Right cardiac atrium (tissue), 5 donors: ENCODE results near the gene NRM. TPM values are rescaled to one million over a fixed set of nuclear protein-coding genes. Genes with fewer than 3 reads are reported as not detected.

Experiments used
- ATAC-seq, 2 donors: fragments of 200-7000 bp; cut with Tn5 transposase; one replicate each; pipeline versions ENCODE4 v1.8.0 to v1.9.1; 2020; ENCODE audit warnings: moderate library complexity in 2 of 2, mild to moderate bottlenecking in 1 of 2
- DNase-seq, 3 donors: peaks; one replicate each; pipeline ENCODE4 v3.0.0-alpha.2; 2020
- H3K27ac ChIP-seq: one replicate; pipeline ENCODE4 v1.5.1; 2013; ENCODE audit warnings: mild to moderate bottlenecking, low read length, control low read depth, moderate library complexity
- H3K27me3 ChIP-seq: one replicate; pipeline ENCODE4 v1.6.1; 2013; ENCODE audit not compliant: control insufficient read depth, insufficient read depth
- H3K4me1 ChIP-seq: one replicate; pipeline ENCODE4 v1.6.1; 2013; ENCODE audit warnings: low read length; ENCODE audit not compliant: control insufficient read depth, insufficient read depth
- H3K4me3 ChIP-seq: one replicate; pipeline ENCODE4 v1.5.1; 2013; ENCODE audit warnings: low read length, control low read depth
- H3K9me3 ChIP-seq: one replicate; pipeline ENCODE4 v1.6.1; 2013; ENCODE audit warnings: low read length; ENCODE audit not compliant: control insufficient read depth
- WGBS: extraction: QIAGEN DNeasy Blood & Tissue Kit; methylation state at CpG from one replicate; pipeline ENCODE4 v1.1.7; 2013; 5-methylcytosine and 5-hydroxymethylcytosine counted together
- intact Hi-C, 4 donors: fragments of 100-400 bp; cut with DNase I; formaldehyde crosslinking; loops; one replicate each; pipeline versions ENCODE4 v1.11.0 to v1.14.0; 2022 to 2023
- polyA plus RNA-seq: library from polyadenylated mRNA; stranded (reverse); fragments of 200-250 nt; gene quantifications from one replicate; pipeline ENCODE4 v1.2.3, GENCODE V29; 2013
- total RNA-seq, 4 donors: library from RNA; stranded (reverse); fragmentation: NEBNext Ultra II Directional; extraction: Animal tissue kit (Norgen Biotek cat#: 25700); gene quantifications; one replicate each; pipeline ENCODE4 v1.2.1, GENCODE V29; 2021
- donor health status: healthy with polysubstance abuse.
- donor health status: DM: no; HTN: yes; CAD: no.
- donor health status: DM: no; HTN: no; CAD: no.
- donor health status: DM: no; HTN: yes; CAD: no; lungs with severe emphysema.
- donor health status: DM: yes; HTN: yes; CAD: no.

NRM gene
- total and polyA plus RNA-seq, 5 donors, result 2.5 to 5.8 (median 5.3) TPM

DNA sequence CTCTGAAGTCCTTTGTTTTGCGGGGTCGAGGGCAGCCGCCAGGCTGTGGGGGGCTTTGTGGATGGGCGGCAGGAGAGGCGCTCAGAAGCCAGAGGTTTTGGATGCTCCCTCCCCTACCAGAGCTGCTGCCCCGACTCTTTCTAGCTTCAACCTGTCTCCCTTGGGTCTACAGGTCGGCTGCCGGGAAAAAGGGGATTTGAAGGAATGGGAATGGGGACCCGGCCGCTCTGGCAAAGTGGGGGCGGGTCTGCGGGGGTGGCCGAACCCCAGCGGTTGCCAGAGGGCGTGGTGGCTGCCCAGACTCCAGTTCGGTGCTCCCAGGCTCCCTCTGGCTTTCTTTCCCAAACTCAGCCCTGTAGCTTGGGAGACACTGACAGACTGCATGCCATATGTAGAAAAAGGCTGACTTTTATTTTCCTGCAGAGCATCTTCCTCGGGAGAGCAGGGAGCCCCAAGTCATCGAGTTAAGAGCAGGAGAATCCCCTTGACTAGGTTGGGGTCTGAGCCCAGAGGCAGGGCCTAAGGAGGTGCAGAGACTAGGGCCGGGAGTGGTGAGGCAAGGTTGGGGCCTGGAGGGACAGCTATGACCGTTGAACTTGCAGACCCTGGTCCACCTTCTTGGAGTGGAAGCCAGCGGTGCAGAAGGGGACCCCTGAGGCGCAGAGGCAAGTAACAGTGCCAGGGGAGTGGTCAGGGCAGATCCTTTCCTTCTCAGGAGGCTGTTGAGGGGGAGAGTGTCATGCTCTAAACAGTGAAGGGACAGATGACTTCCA, 2.9 kb downstream of the NRM start:
- intact Hi-C loops, result loop anchor here in 1 of 4 donors (2.0 kb wide), 1 partner anchor 33 kb away; the partner anchor contains the start of gene TUBB
- H3K9me3 ChIP-seq, result no peaks in the 10 kb centered on the region
- 9% methylated on average over 22 of the region's 22 CpGs for WGBS
- peak overlapping the region; percentile 88 for H3K4me3 ChIP-seq
- ATAC-seq, result no peak
- DNase-seq, result peak; percentile 63 to 84 (median 82)
- H3K4me1 ChIP-seq, result peaks cover 8% of the 10 kb centered on the region
- peak overlapping the region; percentile 99 for H3K27ac ChIP-seq
- H3K27me3 ChIP-seq, result no peaks in the 10 kb centered on the region

DNA sequence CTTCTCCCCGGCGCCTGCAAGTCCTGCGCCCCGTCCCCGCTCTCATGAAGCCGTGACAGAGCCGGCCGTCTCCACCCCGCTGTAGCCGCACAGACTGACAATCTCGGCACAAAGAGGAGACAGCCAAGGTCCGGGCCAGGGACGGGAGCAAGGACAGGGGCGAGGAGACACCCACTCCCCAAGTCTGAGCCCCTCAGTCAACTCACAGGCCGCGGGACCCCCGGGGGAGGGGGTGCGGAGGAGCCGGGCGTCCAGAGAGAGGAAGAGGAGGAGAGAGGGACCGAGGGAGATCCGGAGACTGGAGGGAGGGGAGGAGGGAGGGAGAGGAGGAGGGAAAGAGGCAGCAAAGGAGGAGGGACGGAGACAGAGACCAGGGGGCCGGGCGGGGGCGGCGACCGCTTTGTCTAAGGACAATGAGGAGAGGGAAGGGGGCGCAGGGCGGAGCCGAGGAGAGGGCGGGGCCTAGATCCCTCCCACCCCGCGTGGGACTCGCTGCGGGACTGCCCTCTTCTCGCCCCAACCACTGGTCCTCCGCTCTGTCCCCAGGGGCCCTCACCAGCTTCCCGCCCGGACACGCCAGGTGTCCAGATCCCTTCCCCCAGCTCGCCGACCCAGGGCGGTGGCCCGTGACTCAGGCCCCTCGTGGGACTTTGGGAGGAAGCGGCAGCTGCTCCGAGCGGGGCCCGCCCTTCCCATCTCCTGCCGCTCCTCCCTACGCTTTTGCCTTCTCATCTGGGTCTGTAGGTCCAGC, 3.7 kb downstream of the NRM start:
- Histone ChIP-seq H3K9me3 (no peaks in the 10 kb centered on the region), H3K27me3 (no peaks in the 10 kb centered on the region), H3K4me1 (peaks cover 8% of the 10 kb centered on the region), H3K27ac (peak overlapping the region; percentile 99), H3K4me3 (peak overlapping the region; percentile 88)
- DNase-seq, result peak; percentile 99
- peak; percentile 84 for ATAC-seq
- under 1% methylated on average over 52 of the region's 52 CpGs for WGBS
- intact Hi-C loops, result loop anchor here in 1 of 4 donors (2.0 kb wide), 1 partner anchor 34 kb away; the partner anchor contains the start of gene TUBB

DNA sequence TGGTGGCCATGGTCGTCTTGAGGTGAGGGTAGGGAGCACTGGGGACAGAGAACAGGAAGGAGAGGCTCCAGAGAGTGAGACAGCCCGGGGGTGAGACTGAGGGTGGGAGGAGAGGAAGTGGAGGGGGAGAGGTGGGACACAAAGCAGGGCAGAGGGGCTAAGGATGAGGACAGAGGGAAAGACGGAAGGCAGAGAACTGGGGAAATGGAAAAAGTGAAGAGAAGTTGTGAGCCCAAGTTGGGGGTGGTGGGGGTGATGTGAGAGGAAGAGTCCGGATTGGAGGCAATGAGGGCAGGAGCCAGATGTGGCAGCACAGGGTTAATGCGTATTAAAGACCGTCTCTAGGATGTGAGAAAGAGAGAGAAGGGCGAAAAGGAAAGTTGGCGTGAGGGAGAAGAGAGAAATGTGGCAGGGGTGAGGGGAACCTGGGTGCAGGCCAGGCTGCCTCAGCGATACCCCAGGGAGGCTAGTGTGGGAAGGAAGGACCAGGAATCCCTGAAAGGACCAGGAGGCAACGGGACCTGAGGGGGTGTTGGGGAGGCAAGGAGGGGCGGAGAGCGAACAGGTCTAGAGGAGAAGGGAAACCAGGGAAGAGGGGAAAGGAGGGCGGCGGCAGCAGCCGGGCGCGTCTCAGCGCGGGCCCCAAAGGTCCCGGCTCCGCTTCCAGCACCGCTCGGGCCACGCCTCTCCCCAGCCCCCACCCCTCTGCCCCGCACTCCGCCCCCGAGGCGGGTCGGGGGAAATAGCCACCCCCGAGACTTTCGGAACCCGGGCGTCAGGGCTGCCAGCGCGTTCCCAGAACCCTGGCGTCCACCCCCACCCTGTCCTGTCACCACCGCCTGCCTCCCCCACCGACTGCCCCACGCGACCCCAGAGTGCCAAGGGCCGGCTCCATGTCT, 4.5 kb downstream of the NRM start, which contains the start of gene PPP1R18:
Gene PPP1R18 (minus strand): TSS at position 637 of the 899 bp plus-strand sequence. CDS start 627 bp downstream, at position 10.
- 1% methylated on average over 41 of the region's 41 CpGs for WGBS
- Histone ChIP-seq H3K27me3 (no peaks in the 10 kb centered on the region), H3K27ac (peak within 1 kb of the TSS; percentile 99), H3K4me3 (peak within 1 kb of the TSS; percentile 88), H3K4me1 (peaks cover 10% of the 10 kb centered on the region), H3K9me3 (no peaks in the 10 kb centered on the region)
- DNase-seq (peak; percentile 90 to 96 (median 95)), ATAC-seq (peak; percentile 71 to 72)
- intact Hi-C loops, result loop anchor here in 1 of 4 donors (2.0 kb wide), 1 partner anchor 35 kb away; the partner anchor contains the start of gene TUBB

DNA sequence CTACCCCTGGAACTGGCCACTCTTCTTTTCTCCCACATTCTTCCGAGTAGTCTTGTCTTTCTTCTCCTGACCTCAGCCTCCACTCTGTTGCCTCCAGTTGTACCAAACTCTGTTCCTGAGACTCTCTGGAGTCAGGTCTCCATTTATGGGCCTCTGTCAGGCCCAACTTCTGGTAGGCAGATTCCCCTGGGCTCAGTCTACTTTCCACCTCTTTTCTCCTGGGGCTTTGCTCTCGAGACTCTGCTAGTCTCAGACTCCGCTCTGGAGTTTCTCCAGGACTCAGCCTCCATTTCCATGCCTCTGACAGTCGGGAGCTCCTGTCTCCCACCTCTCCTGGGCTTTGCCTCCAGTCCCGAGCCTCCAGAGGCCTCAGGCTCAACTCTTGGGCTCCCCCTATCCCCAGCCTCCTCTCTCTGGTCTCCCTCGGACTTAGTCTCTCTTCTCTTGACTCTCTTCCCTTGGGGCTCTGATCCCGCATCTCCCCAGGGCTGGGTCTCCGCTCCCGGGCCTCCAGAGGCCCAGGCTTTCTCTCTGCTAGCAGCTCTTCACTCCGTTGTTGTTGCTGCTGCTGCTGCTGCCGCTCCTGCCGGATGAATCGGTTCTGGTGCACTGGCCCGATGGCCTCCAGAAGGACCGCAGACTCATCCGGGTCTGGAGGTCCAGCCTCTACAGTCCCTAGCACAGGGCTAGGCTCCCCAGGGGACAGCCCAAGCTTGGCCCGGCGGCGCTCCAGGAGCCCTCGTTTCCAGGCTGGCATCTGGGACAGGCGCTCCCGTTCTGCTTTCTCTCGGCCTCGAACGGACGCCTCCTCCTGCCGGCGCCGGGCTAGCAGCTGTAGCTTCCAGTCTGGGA, 5.4 kb downstream of the NRM start:
- Histone ChIP-seq H3K27me3 (no peaks in the 10 kb centered on the region), H3K4me3 (peak overlapping the region; percentile 88), H3K4me1 (peaks cover 10% of the 10 kb centered on the region), H3K27ac (peak overlapping the region; percentile 82), H3K9me3 (no peaks in the 10 kb centered on the region)
- 26% methylated on average over 29 of the region's 29 CpGs for WGBS
- intact Hi-C loops, result loop anchor here in 2 of 4 donors (2.0 kb wide), 2 partner anchors 35 to 37 kb away; partner anchors contain the start of gene TUBB (in 1 of the 2)
- DNase-seq (peak; percentile 41 to 77 (median 74)), ATAC-seq (no peak)

DNA sequence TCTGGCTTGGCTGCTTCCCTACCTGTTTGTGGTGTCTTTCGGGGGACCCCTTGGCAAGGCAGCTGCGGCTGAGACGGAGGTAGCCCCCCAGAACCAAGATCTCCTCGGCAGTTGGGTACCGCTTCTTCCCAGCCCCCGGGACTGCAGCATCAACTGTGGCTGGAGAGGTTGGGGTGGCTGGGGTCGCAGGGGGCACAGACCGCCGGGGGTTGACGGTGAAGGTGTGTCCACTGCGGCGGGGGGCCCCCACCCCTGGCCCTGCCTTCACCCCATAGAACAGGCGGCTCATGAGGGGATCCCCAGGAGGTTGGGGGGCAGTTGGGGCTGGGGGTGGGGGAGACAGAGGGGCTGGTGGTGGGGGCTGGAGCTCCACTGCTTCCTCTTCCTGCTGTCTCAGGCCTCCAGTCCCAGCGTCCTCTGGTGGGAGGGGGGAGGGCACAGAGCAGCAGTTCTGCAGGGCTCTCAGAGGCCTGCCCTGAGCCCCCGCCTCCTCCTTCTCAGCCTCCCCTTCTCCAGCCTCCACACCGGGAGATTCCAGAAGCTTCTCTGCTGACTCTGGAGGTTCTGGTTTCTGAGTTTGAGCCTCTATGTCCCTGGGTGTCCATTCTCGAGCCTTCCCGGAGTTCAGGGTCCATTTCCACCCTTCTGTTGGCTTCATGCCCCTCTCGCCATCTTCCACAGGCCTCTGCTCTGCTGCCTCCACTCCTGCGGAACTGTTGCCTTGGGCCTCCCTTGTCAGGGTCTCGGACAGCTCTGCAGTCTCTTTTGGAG, 6.2 kb downstream of the NRM start:
- peak overlapping the region; percentile 82 for H3K27ac ChIP-seq
- H3K4me3 ChIP-seq, result peak overlapping the region; percentile 88
- DNase-seq (peak; percentile 60 to 84 (median 83)), ATAC-seq (no peak)
- intact Hi-C loops, result loop anchor here in 1 of 4 donors (2.0 kb wide), 1 partner anchor 38 kb away; no protein-coding TSS in a partner anchor
- peaks cover 7% of the 10 kb centered on the region for H3K4me1 ChIP-seq
- H3K27me3 ChIP-seq, result no peaks in the 10 kb centered on the region
- WGBS, result 23% methylated on average over 21 of the region's 21 CpGs
- no peaks in the 10 kb centered on the region for H3K9me3 ChIP-seq

DNA sequence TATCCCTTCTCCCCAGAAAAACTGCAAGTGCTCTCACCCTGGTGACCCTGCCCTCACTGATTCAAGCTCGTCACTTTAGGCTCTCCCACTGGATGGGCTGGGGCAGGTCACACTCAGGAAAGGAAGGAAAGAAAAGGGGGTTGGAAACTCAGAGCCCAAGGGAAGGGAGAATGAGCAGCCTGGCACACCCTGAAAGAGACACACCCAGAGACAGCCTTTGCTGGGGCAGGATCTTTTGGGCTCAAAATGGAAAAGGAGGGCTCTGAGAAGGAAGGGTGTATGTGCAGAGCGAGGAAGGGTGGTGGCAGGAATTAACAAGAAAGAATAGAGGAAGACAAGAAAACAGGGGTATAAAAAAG, 6.8 kb downstream of the NRM start:
- intact Hi-C loops, result loop anchor here in 2 of 4 donors (2.0 kb wide), 1 partner anchor 39 kb away; no protein-coding TSS in a partner anchor

DNA sequence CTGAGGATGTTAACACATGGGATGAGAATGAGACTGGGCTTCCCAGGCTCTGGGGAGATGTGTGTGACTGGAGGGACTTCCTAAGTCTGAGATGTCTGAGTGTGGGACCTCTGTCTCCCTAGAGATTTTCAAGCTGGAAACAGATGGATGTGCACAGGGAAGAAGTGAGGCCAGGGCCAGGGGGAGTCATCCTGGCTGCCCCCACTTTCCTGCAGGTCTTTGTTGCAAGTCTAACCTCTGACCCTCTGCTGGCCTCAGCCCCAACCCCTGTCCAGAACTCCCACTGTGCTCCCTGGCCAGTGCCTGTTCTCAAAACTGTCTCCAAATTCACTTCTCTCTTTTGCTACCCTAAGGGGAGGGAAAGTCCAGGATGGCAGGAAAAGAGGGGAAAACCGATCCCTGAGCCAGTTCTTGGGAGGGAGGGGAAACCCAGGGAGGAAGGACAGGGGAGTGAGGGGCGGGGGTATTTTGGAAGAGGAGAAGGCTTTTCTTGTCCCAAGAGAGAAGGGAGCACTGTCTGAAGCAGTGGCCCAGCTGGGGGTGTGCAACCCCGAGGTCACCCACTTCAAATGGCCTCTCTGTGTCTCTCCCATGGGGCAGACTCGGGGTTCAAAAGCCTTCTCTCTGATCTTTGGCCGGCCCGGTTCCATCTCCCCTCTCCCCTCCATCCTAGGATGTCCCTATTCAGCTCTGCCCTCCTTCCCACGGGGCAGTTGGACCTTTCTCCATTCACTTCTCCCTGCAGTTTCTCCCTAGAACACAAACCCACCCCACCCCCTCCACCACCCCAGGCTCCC, 7.4 kb downstream of the NRM start:
- ATAC-seq (no peak), DNase-seq (peak in 1 of 3 donors; percentile 67)
- intact Hi-C loops, result loop anchor here in 1 of 4 donors (2.0 kb wide), 1 partner anchor 39 kb away; no protein-coding TSS in a partner anchor
- H3K4me3 ChIP-seq, result peak overlapping the region; percentile 88
- H3K27ac ChIP-seq, result peak overlapping the region; percentile 83
- no peaks in the 10 kb centered on the region for H3K27me3 ChIP-seq
- H3K9me3 ChIP-seq, result no peaks in the 10 kb centered on the region
- peaks cover 7% of the 10 kb centered on the region for H3K4me1 ChIP-seq
- WGBS, result 11% methylated on average over 7 of the region's 7 CpGs

More for the DNA sequence above, 6.8 kb downstream of the NRM start:
- H3K27me3 ChIP-seq, result no peaks in the 10 kb centered on the region
- peak overlapping the region; percentile 68 for H3K27ac ChIP-seq
- ATAC-seq, result no peak
- peak in 1 of 3 donors; percentile 45 for DNase-seq
- H3K4me3 ChIP-seq, result peak overlapping the region; percentile 88
- 15% methylated on average over 2 of the region's 2 CpGs for WGBS
- H3K9me3 ChIP-seq, result no peaks in the 10 kb centered on the region
- H3K4me1 ChIP-seq, result peaks cover 7% of the 10 kb centered on the region

DNA sequence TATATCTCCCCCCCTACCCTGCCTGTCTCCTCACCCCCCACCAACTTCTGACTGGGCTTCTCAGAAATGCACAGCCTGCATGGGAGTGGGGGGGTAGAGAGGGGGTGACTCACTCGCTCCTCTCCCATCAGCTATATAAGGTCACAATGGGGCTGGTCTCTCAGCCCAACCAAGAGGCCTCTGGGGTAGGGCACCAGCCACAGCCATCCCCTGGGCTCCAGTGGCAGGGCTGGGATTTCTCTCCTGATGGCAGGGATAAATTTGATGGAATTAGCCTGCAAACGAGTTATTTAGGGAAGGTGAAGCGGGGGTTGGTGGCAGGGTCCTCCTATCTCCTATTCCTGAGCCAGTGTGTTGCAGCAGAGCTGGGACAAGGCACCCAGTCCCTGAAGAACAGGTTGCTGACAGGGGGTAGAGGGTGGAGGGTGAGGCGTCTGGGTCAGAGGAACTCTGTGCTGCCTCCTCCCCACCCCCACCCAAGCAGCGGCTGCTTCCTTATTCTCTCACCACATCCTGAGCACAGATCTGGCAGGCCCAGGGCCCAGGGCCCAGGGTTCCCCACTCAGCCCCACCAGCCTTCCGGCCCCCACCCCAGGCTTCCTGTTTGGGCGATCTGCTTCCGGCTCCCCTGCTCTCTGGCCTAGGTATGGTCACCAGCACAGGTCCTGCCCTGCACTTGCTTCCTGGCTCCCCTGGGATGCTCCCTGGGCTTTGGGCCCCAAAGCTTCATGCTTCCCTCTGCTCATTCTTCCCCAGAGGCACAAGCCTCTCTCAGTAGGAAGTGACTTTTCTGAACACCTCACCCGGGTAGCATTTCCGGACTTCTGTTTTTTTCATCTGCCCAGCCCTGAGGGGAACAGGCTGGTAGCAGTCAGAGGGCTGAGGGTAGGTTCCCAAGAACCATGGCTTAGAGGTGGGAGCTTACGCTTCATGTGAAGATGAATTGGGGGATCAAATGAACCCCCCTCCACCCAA, 8.4 kb downstream of the NRM start:
- intact Hi-C loops, result loop anchor here in 1 of 4 donors (2.0 kb wide), 1 partner anchor 40 kb away; no protein-coding TSS in a partner anchor
- H3K4me3 ChIP-seq, result peak overlapping the region; percentile 88
- H3K4me1 ChIP-seq, result peaks cover 7% of the 10 kb centered on the region

More for the DNA sequence above, 8.4 kb downstream of the NRM start:
- 8% methylated on average over 11 of the region's 11 CpGs for WGBS
- Histone ChIP-seq H3K27me3 (no peaks in the 10 kb centered on the region), H3K27ac (peak overlapping the region; percentile 83), H3K9me3 (no peaks in the 10 kb centered on the region)
- peak; percentile 27 to 67 for ATAC-seq
- DNase-seq, result peak; percentile 82 to 94 (median 94)
